Astrocyte of the cerebellum (primary cell): Measurements from ENCODE around the gene ELAC2.

Source experiments
- DNase-seq: peaks from one replicate; pipeline ENCODE4 v3.0.0-alpha.2; 2011; ENCODE audit warnings: low read depth
- H3K4me3 ChIP-seq: 2 replicates; pipeline ENCODE4 v1.5.1; 2011; ENCODE audit warnings: mild to moderate bottlenecking, low read depth, low read length, moderate library complexity
- CTCF ChIP-seq: IDR thresholded peaks from 2 replicates; pipeline ENCODE4 v1.5.1; 2012; ENCODE audit warnings: low read length, low read depth, moderate library complexity, mild to moderate bottlenecking; ENCODE audit errors: missing control alignments
- in situ Hi-C: cut with HindIII; loops from 2 replicates; pipeline ENCODE4 v1.10.0; 2017; ENCODE audit warnings: low sequenced_read_pairs

Gene ELAC2

GRCh38 chr17:13000561-13000960 is 17.3 kb downstream of the ELAC2 start:
- no peak overlapping the region for H3K4me3 ChIP-seq
- in situ Hi-C loops, result no loop called here
- no peak for DNase-seq
- TF ChIP-seq CTCF, result no peak

GRCh38 chr17:12998874-12999273 is 19.0 kb downstream of the ELAC2 start:
- TF ChIP-seq CTCF, result no peak
- H3K4me3 ChIP-seq, result no peak overlapping the region
- in situ Hi-C loops, result no loop called here
- no peak for DNase-seq

DNA sequence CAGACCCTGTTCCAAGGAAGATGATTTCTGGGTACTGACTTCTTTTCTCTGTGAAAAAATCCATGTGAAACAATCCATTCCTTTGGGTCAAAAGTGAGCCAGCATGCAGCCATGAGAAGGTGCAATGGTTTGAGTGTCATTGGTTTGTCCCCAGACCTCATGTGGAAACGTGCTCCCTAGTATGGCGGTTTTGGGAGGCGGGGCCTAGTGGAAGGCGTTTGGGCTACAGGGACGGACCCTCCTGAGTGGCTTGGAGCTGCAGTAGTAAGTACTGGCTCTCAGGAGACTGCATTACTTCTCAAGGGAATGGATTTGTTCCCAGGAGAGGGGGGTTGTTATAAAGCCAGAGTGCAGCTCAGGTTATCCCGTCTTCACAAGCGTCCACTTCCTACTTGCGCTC is 19.4 kb downstream of the ELAC2 start:
- no peak for DNase-seq
- no peak for TF ChIP-seq CTCF
- H3K4me3 ChIP-seq, result no peak overlapping the region
- in situ Hi-C loops, result no loop called here

- in situ Hi-C loops, result no loop called here
- no peak overlapping the region for H3K4me3 ChIP-seq
- DNase-seq, result no peak
- no peak for TF ChIP-seq CTCF
Measured at GRCh38 chr17:12996941-12997340, 20.9 kb downstream of the ELAC2 start.

GRCh38 chr17:12996357-12996756 is 21.5 kb downstream of the ELAC2 start:
- no peak for DNase-seq
- H3K4me3 ChIP-seq, result no peak overlapping the region
- no peak for TF ChIP-seq CTCF
- in situ Hi-C loops, result no loop called here

DNA sequence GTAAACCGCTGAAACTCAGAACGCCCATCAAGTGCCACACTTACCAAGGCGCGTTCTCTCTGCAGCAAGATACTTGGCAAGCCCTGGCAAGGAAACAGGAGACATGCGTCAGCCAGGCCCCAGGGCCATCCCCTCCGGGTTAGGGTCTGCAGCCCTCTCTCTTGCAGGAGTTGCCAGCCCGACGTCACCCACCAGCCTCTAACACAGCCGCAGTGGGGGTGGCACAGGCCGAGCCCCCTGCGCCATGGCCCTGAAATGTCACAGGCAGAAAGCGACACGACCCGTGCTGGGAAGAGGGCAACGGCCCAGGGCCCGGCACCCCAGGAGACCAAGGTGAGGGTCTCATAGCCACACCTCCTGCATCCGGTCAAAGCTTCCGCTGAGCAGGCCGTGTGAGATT is 21.9 kb downstream of the ELAC2 start:
- in situ Hi-C loops, result no loop called here
- no peak for TF ChIP-seq CTCF
- no peak overlapping the region for H3K4me3 ChIP-seq
- DNase-seq, result no peak
